AG10803 (cell line): ENCODE results near the gene VSTM1.

ENCODE experiments used
- DNase-seq: peaks from one replicate; pipeline ENCODE4 v3.0.0; 2010; ENCODE audit warnings: low read depth
- H3K4me3 ChIP-seq: 2 replicates; pipeline ENCODE4 v1.5.1; 2011; ENCODE audit warnings: mild to moderate bottlenecking, low read length, control low read depth
- TF ChIP-seq, protein P1 (sequence below): conservative IDR thresholded peaks from 2 replicates; pipeline ENCODE4 v1.5.1; 2011; ENCODE audit warnings: mild to moderate bottlenecking, low read length, control low read depth, inconsistent platforms

VSTM1 gene, protein sequence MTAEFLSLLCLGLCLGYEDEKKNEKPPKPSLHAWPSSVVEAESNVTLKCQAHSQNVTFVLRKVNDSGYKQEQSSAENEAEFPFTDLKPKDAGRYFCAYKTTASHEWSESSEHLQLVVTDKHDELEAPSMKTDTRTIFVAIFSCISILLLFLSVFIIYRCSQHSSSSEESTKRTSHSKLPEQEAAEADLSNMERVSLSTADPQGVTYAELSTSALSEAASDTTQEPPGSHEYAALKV

DNA sequence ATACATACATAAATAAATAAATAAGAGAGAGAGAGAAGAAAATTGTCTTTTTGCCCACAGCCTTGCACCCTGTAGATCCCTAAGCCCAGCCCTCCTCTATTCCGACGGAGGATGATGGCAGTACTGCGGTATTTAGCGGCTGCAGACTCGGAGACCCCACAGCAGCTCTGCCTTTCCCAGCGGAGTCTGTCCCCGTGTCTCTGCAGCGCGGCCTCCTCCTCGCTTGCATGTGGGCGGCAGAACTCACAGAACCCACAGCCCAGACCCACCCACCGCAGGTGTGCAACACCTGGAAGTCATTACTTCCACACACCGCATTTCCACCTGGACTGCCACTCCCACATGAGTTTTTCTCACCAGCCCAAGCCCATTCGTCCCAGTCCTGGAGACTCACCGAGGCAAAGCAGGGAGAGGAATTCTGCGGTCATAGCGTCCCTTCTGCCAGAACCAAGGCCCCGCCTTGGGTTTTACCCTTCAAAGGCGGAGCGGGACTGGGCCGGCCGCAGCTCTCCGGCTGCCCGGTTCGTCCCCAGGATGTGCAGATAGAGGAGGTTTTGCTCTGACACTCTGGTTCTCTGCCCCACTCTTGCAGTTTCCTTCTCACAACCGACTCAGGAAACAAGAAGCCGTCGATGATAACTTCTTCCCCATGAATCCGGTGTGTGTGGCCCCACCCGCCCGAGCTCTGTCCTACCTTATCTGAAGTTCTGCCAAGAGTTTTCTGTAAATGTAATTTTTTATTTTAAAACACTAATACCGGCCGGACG is at the start of gene VSTM1:
VSTM1 (minus strand) TSS at position 548 of the 767 bp plus-strand sequence; CDS start at position 428, 120 bp downstream.
- no peak for DNase-seq
- TF ChIP-seq, protein P1, sequence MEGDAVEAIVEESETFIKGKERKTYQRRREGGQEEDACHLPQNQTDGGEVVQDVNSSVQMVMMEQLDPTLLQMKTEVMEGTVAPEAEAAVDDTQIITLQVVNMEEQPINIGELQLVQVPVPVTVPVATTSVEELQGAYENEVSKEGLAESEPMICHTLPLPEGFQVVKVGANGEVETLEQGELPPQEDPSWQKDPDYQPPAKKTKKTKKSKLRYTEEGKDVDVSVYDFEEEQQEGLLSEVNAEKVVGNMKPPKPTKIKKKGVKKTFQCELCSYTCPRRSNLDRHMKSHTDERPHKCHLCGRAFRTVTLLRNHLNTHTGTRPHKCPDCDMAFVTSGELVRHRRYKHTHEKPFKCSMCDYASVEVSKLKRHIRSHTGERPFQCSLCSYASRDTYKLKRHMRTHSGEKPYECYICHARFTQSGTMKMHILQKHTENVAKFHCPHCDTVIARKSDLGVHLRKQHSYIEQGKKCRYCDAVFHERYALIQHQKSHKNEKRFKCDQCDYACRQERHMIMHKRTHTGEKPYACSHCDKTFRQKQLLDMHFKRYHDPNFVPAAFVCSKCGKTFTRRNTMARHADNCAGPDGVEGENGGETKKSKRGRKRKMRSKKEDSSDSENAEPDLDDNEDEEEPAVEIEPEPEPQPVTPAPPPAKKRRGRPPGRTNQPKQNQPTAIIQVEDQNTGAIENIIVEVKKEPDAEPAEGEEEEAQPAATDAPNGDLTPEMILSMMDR, result no peak
- no peak within 1 kb of the TSS for H3K4me3 ChIP-seq

DNA sequence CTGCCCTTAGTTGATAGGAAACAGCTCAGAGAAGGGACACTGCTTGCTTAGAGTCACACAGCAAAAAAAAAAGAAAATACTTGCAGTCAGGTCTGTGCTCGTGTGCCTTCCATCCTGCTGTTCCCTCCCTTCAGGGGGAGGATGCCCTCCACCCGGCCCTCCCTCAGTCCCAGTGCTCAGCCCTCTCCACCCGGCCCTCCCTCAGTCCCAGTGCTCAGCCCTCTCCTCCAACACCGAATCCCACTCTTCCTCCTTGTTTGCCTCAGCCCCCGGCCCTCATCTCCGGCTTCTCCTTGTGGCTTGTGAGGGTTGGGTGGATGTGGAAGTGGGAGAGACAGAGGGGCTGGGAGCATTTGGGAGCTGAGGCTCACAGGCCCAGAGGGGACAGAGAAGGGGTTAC is 46.0 kb upstream of the VSTM1 start:
- DNase-seq, result no peak
- TF ChIP-seq, protein P1, result no peak
- H3K4me3 ChIP-seq, result no peak overlapping the region

DNA sequence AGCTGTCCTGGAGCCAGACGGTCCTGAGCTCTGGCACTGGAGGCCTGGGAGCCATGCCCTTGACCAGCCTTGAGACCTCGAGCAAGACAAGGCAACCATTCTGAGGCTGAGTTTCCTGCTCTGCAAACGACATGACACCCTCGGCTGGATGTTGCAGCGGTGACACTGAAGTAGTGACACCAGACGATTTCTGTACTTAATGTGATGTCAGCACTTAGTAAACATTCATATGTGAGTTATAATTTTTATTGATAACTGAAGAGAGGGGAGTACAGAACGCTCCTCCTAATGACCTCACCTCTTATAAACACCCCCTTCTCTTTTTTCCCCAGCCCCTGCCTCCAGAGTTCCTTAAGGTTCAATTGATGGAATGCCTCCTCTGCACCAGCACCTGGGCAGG is 44.8 kb upstream of the VSTM1 start:
- no peak overlapping the region for H3K4me3 ChIP-seq
- TF ChIP-seq, protein P1, result no peak
- no peak for DNase-seq

DNA sequence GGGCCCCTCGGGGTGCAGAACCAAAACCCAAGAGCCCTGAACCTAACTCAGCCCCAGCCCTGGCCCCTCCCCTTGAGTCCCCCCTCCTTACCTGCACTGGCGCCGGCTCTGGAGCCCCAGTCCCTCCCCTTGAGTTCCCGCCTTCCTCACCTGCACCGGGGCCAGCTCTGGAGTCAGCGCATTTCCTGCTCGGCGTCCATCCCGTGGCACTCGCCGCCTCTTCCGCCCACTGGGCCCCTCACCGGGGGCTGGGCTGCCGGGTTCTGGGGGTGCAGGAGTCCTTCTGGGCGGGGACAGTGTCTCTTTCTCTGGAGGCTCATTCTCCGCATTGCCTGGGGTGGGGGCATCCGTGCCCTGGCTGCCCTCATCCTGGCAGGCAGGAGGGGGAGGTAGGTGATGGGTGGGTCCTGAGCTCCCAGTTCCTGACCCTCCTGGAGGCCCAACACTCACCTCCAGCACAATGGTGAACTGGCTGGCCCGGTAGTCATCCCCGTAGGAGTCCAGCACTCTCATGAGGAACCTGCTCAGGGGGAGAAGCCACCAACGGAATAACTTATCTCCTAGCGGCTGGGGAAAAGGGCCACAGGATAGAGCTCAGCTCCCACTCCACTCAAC is 44.3 kb upstream of the VSTM1 start:
- H3K4me3 ChIP-seq, result no peak overlapping the region
- TF ChIP-seq, protein P1, result no peak
- DNase-seq, result no peak

DNA sequence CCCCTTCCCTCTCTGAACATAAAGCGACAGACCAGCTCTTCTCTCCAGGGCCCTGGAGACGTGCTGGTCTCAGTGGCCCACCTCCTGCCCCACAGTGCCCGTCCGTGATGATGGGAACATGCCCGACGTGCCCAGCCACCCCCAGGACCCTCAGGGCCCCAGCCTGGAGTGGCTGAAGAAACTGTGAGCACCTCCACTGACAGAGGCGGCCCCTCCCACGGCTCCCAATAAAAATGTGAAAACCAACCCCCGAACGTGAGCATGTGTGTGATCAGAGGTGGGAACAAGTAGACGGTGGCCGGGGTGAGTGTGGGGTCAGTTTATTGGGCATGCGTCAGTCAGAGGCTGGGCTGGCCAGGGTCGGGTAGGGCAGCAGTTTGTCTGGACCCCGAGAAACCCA is 43.0 kb upstream of the VSTM1 start:
- TF ChIP-seq, protein P1, result no peak
- no peak for DNase-seq
- no peak overlapping the region for H3K4me3 ChIP-seq

DNA sequence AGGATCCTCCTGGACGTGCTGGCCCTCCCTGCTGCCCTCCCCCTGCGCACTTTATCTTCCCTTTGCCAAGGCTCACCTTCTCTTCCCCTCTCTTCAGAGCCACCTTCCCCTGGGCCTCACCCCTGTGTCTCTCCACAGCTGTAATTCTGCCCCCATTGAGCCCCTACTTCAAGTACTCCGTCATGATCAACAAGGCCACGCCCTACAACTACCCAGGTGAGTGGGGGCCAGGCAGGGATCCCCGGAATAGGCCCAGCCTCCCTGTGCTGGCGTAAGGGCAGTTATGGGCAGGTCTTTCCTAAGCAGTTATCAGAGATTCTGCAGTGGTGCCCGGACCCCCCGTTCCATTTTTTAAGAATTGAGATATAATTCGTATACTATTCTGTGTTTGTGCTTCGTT is 42.1 kb upstream of the VSTM1 start:
- DNase-seq, result no peak
- no peak overlapping the region for H3K4me3 ChIP-seq
- TF ChIP-seq, protein P1, result no peak
